RWPE1 (cell line): ENCODE data around the gene PPFIA2.

Experiments
- CTCF ChIA-PET: fragments of 350-600 bp; sonication (Branson Sonifier 250); formaldehyde crosslinking; extraction: SDS; loops from one replicate; lab custom pipeline; 2021; lab: Yijun Ruan, JAX
- POLR2A ChIA-PET: fragments of 400-600 bp; formaldehyde crosslinking; extraction: SDS; loops from one replicate; lab custom pipeline; 2020; ENCODE audit warnings: antibody characterized with exemption; ENCODE audit not compliant: low non-redundant PET; lab: Yijun Ruan, JAX
- DNase-seq: peaks from one replicate; pipeline ENCODE4 v3.0.0; 2012; ENCODE audit warnings: low spot score
- H3K27ac ChIP-seq: fragments of 450-650 bp; 2 replicates; pipeline ENCODE4 v1.5.1; 2017
- CTCF ChIP-seq: fragments of 450-650 bp; conservative IDR thresholded peaks from 2 replicates; pipeline ENCODE4 v1.5.1; 2017; ENCODE audit warnings: low read depth, mild to moderate bottlenecking

The PPFIA2 gene

GRCh38 chr12:81492131-81492720 lies 266.9 kb downstream of the PPFIA2 start:
- ChIA-PET CTCF (interaction anchor here (0.6 kb wide), 1 partner anchor 708 kb away, joined by 3 read pairs; no protein-coding TSS in a partner anchor), POLR2A (no interaction called here)
- H3K27ac ChIP-seq: no peak overlapping the region
- no peak for TF ChIP-seq CTCF
- no peak for DNase-seq

GRCh38 chr12:81472934-81473333 lies 286.2 kb downstream of the PPFIA2 start:
- CTCF ChIA-PET: no interaction called here
- POLR2A ChIA-PET: no interaction called here
- TF ChIP-seq CTCF: no peak

GRCh38 chr12:81470923-81471322 lies 288.2 kb downstream of the PPFIA2 start:
- no peak for TF ChIP-seq CTCF
- POLR2A ChIA-PET: no interaction called here
- CTCF ChIA-PET: no interaction called here
- no peak overlapping the region for H3K27ac ChIP-seq
- DNase-seq: no peak

More at GRCh38 chr12:81472934-81473333, 286.2 kb downstream of the PPFIA2 start:
- DNase-seq: no peak
- no peak overlapping the region for H3K27ac ChIP-seq

GRCh38 chr12:81468206-81468605 lies 290.9 kb downstream of the PPFIA2 start:
- no peak overlapping the region for H3K27ac ChIP-seq
- DNase-seq: no peak
- CTCF ChIA-PET: no interaction called here
- POLR2A ChIA-PET: no interaction called here
- TF ChIP-seq CTCF: no peak

GRCh38 chr12:81465876-81466275 lies 293.3 kb downstream of the PPFIA2 start:
- no peak for DNase-seq
- no peak overlapping the region for H3K27ac ChIP-seq
- no peak for TF ChIP-seq CTCF
- POLR2A ChIA-PET: no interaction called here
- CTCF ChIA-PET: interaction anchor here (0.7 kb wide), 1 partner anchor 155 kb away, joined by 3 read pairs; no protein-coding TSS in a partner anchor

- TF ChIP-seq CTCF: no peak
- CTCF ChIA-PET: interaction anchor here (0.7 kb wide), 1 partner anchor 156 kb away, joined by 3 read pairs; no protein-coding TSS in a partner anchor
- no peak overlapping the region for H3K27ac ChIP-seq
- no peak for DNase-seq
- POLR2A ChIA-PET: no interaction called here
Measured at GRCh38 chr12:81465191-81465590, 294.0 kb downstream of the PPFIA2 start.
